GM12878 (cell line): ENCODE data around the gene S100A3. TPM values are rescaled to one million over a fixed set of nuclear protein-coding genes. Genes with fewer than 3 reads are reported as not detected.

Source experiments
- CTCF ChIP-seq, 3 experiments: IDR thresholded peaks in 2 of 3; conservative IDR thresholded peaks in 1 of 3; 2 replicates each; pipeline ENCODE4 v1.5.1; 2011; ENCODE audit warnings: low read depth in 3 of 3, low read length in 3 of 3, mild to moderate bottlenecking in 3 of 3, control low read depth in 2 of 3, moderate library complexity in 2 of 3, inconsistent platforms in 1 of 3, mixed read lengths in 1 of 3; ENCODE audit not compliant: control insufficient read depth in 2 of 3, insufficient read depth in 1 of 3; ENCODE audit errors: extremely low read depth in 1 of 3
- KAT2A ChIP-seq: conservative IDR thresholded peaks from 2 replicates; pipeline ENCODE4 v1.6.1; 2011; ENCODE audit warnings: low read depth, low read length; ENCODE audit not compliant: control insufficient read depth
- KDM1A ChIP-seq: fragments of 200-600 bp; sonication (generic); IDR thresholded peaks from 2 replicates; pipeline ENCODE4 v1.6.1; 2016; ENCODE audit warnings: borderline replicate concordance
- MEF2A ChIP-seq: IDR thresholded peaks from 2 replicates; pipeline ENCODE4 v1.6.1; 2011; ENCODE audit warnings: low read depth, mild to moderate bottlenecking, low read length, moderate library complexity; ENCODE audit not compliant: insufficient read depth
- MTA3 ChIP-seq: IDR thresholded peaks from 2 replicates; pipeline ENCODE4 v1.6.1; 2012; ENCODE audit warnings: low read length, inconsistent platforms, borderline replicate concordance
- NRF1 ChIP-seq: conservative IDR thresholded peaks from 2 replicates; pipeline ENCODE4 v1.6.1; 2011; ENCODE audit warnings: mild to moderate bottlenecking, low read depth, low read length, improper control_type of control experiment
- PML ChIP-seq: IDR thresholded peaks from 2 replicates; pipeline ENCODE4 v1.6.1; 2012; ENCODE audit warnings: low read length, inconsistent platforms
- RUNX3 ChIP-seq: IDR thresholded peaks from 2 replicates; pipeline ENCODE4 v1.6.1; 2012; ENCODE audit warnings: low read length, inconsistent platforms
- STAT1 ChIP-seq: fragments of 450-650 bp; conservative IDR thresholded peaks from 2 replicates; pipeline ENCODE4 v1.6.1; 2014; ENCODE audit warnings: antibody characterized with exemption, mild to moderate bottlenecking
- polyA plus RNA-seq, 11 experiments: library from polyadenylated mRNA; depleted of rRNA in 4 of 11; unstranded in 6 of 11; stranded (reverse) in 5 of 11; fragments of >200 nt; fragmentation: Nextera tagmentation in 4 of 11; fragmentation: Illumina TruSeq in 1 of 11; extraction: Ambion mirVana in 4 of 11; extraction: Trizol in 1 of 11; gene quantifications; 1 replicate in 1 of 11; 2 replicates in 10 of 11; pipeline versions ENCODE4 v1.2.1 to v1.2.3, GENCODE V29; 2011 to 2016; ENCODE audit warnings: inconsistent platforms in 2 of 11, missing spikeins in 2 of 11, low read depth in 1 of 11
- total RNA-seq, 4 experiments: library from RNA; depleted of rRNA in 3 of 4; stranded (reverse); fragments of >200 nt in 3 of 4; fragmentation: Illumina TruSeq in 1 of 4; extraction: Trizol in 1 of 4; gene quantifications; 2 replicates each; pipeline versions ENCODE4 v1.2.1 to v1.2.3, GENCODE V29; 2013 to 2021
- TF ChIP-seq, protein P1 (sequence below): fragments of 450-650 bp; IDR thresholded peaks from 2 replicates; pipeline ENCODE4 v1.6.1; 2017; ENCODE audit warnings: mild to moderate bottlenecking

The S100A3 gene
- total and polyA plus RNA-seq, 10 of the 15 experiments (the other 5 are each of a cell fraction or from before 2014, with no cell fraction given), result 0.32 to 0.45 TPM; not detected in 8

GRCh38 chr1:153586347-153586746, 37.3 kb upstream of the S100A3 start (continued):
- TF ChIP-seq, protein P1, sequence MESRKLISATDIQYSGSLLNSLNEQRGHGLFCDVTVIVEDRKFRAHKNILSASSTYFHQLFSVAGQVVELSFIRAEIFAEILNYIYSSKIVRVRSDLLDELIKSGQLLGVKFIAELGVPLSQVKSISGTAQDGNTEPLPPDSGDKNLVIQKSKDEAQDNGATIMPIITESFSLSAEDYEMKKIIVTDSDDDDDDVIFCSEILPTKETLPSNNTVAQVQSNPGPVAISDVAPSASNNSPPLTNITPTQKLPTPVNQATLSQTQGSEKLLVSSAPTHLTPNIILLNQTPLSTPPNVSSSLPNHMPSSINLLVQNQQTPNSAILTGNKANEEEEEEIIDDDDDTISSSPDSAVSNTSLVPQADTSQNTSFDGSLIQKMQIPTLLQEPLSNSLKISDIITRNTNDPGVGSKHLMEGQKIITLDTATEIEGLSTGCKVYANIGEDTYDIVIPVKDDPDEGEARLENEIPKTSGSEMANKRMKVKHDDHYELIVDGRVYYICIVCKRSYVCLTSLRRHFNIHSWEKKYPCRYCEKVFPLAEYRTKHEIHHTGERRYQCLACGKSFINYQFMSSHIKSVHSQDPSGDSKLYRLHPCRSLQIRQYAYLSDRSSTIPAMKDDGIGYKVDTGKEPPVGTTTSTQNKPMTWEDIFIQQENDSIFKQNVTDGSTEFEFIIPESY, result no peak
- no peak for TF ChIP-seq CTCF (IDR thresholded peaks at IDR 0.05 in 2 of 3, conservative IDR thresholded peaks at IDR 0.05 in 1 of 3; ENCODE audit: control insufficient read depth in 2 of 3, extremely low read depth in 1 of 3, insufficient read depth in 1 of 3, low read depth in 3 of 3, low read length in 3 of 3)
- no peak for TF ChIP-seq MEF2A
- TF ChIP-seq KDM1A, result no peak
- no peak for TF ChIP-seq KAT2A
- TF ChIP-seq STAT1, result no peak
- TF ChIP-seq NRF1, result no peak
- no peak for TF ChIP-seq PML
- TF ChIP-seq MTA3, result no peak
- TF ChIP-seq RUNX3, result no peak
- TF ChIP-seq, all 136 proteins: peak for 0
